Measurements from ENCODE around the gene ZCCHC8. TPM values are rescaled to one million over a fixed set of nuclear protein-coding genes. Genes with fewer than 3 reads are reported as not detected.
"Not testable (repeated sequence)": the region's sequence is repeated elsewhere in the genome, so short reads cannot be mapped to it uniquely, and the experiment has no call there.

Gene ZCCHC8
- total and polyA plus RNA-seq, 2 of the 4 experiments (the other 2 are of a cell fraction): 9.5 to 12.7 TPM

DNA sequence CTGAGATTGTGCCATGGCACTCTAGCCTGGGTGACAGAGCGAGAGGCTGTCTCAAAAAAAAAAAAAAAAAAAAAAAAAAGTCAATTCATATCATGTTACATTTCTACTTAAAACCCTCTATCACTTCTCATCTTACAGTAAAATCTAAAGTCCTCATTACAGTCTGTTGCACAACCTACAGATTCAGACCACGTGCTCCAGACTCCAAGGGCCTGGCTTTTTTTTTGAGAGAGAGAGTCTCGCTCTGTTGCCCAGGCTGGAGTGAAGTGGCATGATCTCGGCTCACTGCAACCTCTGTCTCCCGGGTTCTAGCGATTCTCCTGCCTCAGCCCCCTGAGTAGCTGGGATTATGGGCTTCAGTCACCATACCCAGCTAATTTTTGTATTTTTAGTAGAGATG is 14.4 kb downstream of the ZCCHC8 start:
- Histone ChIP-seq H3K79me1 (ENCODE audit: low read depth in 1 of 2, low read length in 2 of 2) (peaks cover 13 to 45% of the 10 kb centered on the region in 2 experiments), H3K36me3 (ENCODE audit: control insufficient read depth, insufficient read depth, low read length) (peaks cover 38% of the 10 kb centered on the region)
- H3K4me1 ChIP-seq (ENCODE audit: control insufficient read depth, insufficient read depth, low read length); POLR2A ChIA-PET (ENCODE audit: unreplicated experiment); H4K5ac ChIP-seq (ENCODE audit: low read depth, low read length); H3K27ac ChIP-seq (ENCODE audit: insufficient read depth, low read length); in situ Hi-C loops (cut with MboI; ENCODE audit: low sequenced_read_pairs); H2BK15ac ChIP-seq (ENCODE audit: low read depth, low read length); H2BK20ac ChIP-seq (ENCODE audit: low read depth, low read length); H2AK5ac ChIP-seq (ENCODE audit: low read depth, low read length); BruUV-seq (replicated peaks); H2BK120ac ChIP-seq (ENCODE audit: low read depth, low read length); H2AK9ac ChIP-seq (replicated peaks; ENCODE audit: low read depth, low read length, poor library complexity); H3K4me2 ChIP-seq (ENCODE audit: low read depth, low read length); H3K9me1 ChIP-seq (ENCODE audit: insufficient read depth, low read length); H4K20me1 ChIP-seq (ENCODE audit: insufficient read depth, low read length); H2AFZ ChIP-seq (replicated peaks; ENCODE audit: low read length, poor library complexity); H3K56ac ChIP-seq (ENCODE audit: extremely low read depth, insufficient read depth, low read length); H3K9ac ChIP-seq (ENCODE audit: low read depth, low read length); H4K8ac ChIP-seq (ENCODE audit: low read depth in 2 of 2, low read length in 2 of 2); H3K27me3 ChIP-seq (ENCODE audit: control insufficient read depth, insufficient read depth, low read length); H2BK5ac ChIP-seq (ENCODE audit: low read depth, low read length, poor library complexity, severe bottlenecking); intact Hi-C loops (cut with micrococcal nuclease); H3K4me3 ChIP-seq (ENCODE audit: insufficient read depth, low read depth, low read length); dilution Hi-C loops (cut with HindIII; ENCODE audit: low sequenced_read_pairs, unreplicated experiment); H3K14ac ChIP-seq (replicated peaks; ENCODE audit: low read depth, low read length); H4K91ac ChIP-seq (ENCODE audit: insufficient read depth, low read depth, low read length); H3K18ac ChIP-seq (ENCODE audit: low read depth, low read length); H3K23ac ChIP-seq (ENCODE audit: low read depth, low read length); H3K4ac ChIP-seq (ENCODE audit: low read depth, low read length); H3K9me3 ChIP-seq (ENCODE audit: control insufficient read depth, insufficient read depth, low read length): not testable (repeated sequence)
- CTCF ChIA-PET: interaction anchor here (0.5 to 0.8 kb wide), 2 partner anchors 15 to 1982 kb away, joined by 3 to 5 read pairs; no protein-coding TSS in a partner anchor
- no CpG with 5 or more reads among the region's 6 CpGs for WGBS, 2 experiments (ENCODE audit: extremely low coverage in 2 of 2, insufficient read length in 1 of 2)
- TF ChIP-seq CEBPB (IDR thresholded peaks at IDR 0.05; ENCODE audit: low read depth, low read length): peak; percentile 75
- ATAC-seq (ENCODE audit: low read depth) (0 out of 2 replicates have a peak, but pooled peaks have one; percentile 36), DNase-seq (peak; percentile 70)

GRCh38 chr12:122484385-122484784 is 16.3 kb downstream of the ZCCHC8 start:
- ATAC-seq (ENCODE audit: low read depth); CTCF ChIA-PET: not testable (repeated sequence)
- H3K36me3 ChIP-seq (ENCODE audit: control insufficient read depth, insufficient read depth, low read length): peaks cover 40% of the 10 kb centered on the region

More at GRCh38 chr12:122484385-122484784, 16.3 kb downstream of the ZCCHC8 start:
- H2AK5ac ChIP-seq (ENCODE audit: low read depth, low read length); H3K4me2 ChIP-seq (ENCODE audit: low read depth, low read length); H3K4me3 ChIP-seq (ENCODE audit: insufficient read depth, low read depth, low read length); H3K27ac ChIP-seq (ENCODE audit: insufficient read depth, low read length); H3K4ac ChIP-seq (ENCODE audit: low read depth, low read length); H3K27me3 ChIP-seq (ENCODE audit: control insufficient read depth, insufficient read depth, low read length); H3K14ac ChIP-seq (replicated peaks; ENCODE audit: low read depth, low read length); POLR2A ChIA-PET (ENCODE audit: unreplicated experiment); H4K5ac ChIP-seq (ENCODE audit: low read depth, low read length); H3K9me3 ChIP-seq (ENCODE audit: control insufficient read depth, insufficient read depth, low read length); H3K9me1 ChIP-seq (ENCODE audit: insufficient read depth, low read length); H4K8ac ChIP-seq (ENCODE audit: low read depth in 2 of 2, low read length in 2 of 2); H2AK9ac ChIP-seq (replicated peaks; ENCODE audit: low read depth, low read length, poor library complexity); DNase-seq; H4K91ac ChIP-seq (ENCODE audit: insufficient read depth, low read depth, low read length); H3K4me1 ChIP-seq (ENCODE audit: control insufficient read depth, insufficient read depth, low read length); H2BK15ac ChIP-seq (ENCODE audit: low read depth, low read length); H2BK120ac ChIP-seq (ENCODE audit: low read depth, low read length); H3K18ac ChIP-seq (ENCODE audit: low read depth, low read length); H3K23ac ChIP-seq (ENCODE audit: low read depth, low read length); intact Hi-C loops (cut with micrococcal nuclease); H2BK5ac ChIP-seq (ENCODE audit: low read depth, low read length, poor library complexity, severe bottlenecking); H3K9ac ChIP-seq (ENCODE audit: low read depth, low read length); in situ Hi-C loops (cut with MboI; ENCODE audit: low sequenced_read_pairs); H2AFZ ChIP-seq (replicated peaks; ENCODE audit: low read length, poor library complexity); H3K56ac ChIP-seq (ENCODE audit: extremely low read depth, insufficient read depth, low read length); dilution Hi-C loops (cut with HindIII; ENCODE audit: low sequenced_read_pairs, unreplicated experiment); H4K20me1 ChIP-seq (ENCODE audit: insufficient read depth, low read length); H2BK20ac ChIP-seq (ENCODE audit: low read depth, low read length); BruUV-seq (replicated peaks): not testable (repeated sequence)
- WGBS, 2 experiments (ENCODE audit: extremely low coverage in 2 of 2, insufficient read length in 1 of 2): 100% methylated on average over 1 of the region's 1 CpG; no CpG with 5 or more reads in 1 of the 2 experiments
- H3K79me1 ChIP-seq (ENCODE audit: low read depth in 1 of 2, low read length in 2 of 2): peaks cover 5 to 37% of the 10 kb centered on the region in 2 experiments

Data from IMR-90 (cell line).